Nephron (organoid): ENCODE data around the gene ITCH.

Source experiments
- H3K27ac Mint-ChIP-seq, 3 experiments: 2 replicates each; pipeline ENCODE4 v1.8.0; 2020; ENCODE audit warnings: mixed read lengths in 3 of 3, mild to moderate bottlenecking in 2 of 3, moderate library complexity in 1 of 3
- H3K27me3 Mint-ChIP-seq: 2 replicates; pipeline ENCODE4 v1.8.0; 2021; ENCODE audit warnings: low read depth, mild to moderate bottlenecking, moderate library complexity, mixed read lengths
- H3K36me3 Mint-ChIP-seq: 2 replicates; pipeline ENCODE4 v1.8.0; 2020; ENCODE audit warnings: low read depth, mixed read lengths
- H3K4me1 Mint-ChIP-seq: 2 replicates; pipeline ENCODE4 v1.8.0; 2020; ENCODE audit warnings: mixed read lengths
- H3K4me3 Mint-ChIP-seq, 3 experiments: 2 replicates each; pipeline ENCODE4 v1.8.0; 2020; ENCODE audit warnings: mild to moderate bottlenecking in 3 of 3, mixed read lengths in 3 of 3, moderate library complexity in 2 of 3
- H3K9me3 Mint-ChIP-seq: 2 replicates; pipeline ENCODE4 v1.8.0; 2020; ENCODE audit warnings: mixed read lengths
- CTCF ChIP-seq, 3 experiments: fragments of 200-600 bp; sonication (generic); IDR thresholded peaks; one replicate each; pipeline ENCODE4 v1.5.0; 2021; ENCODE audit warnings: antibody characterized with exemption in 3 of 3; ENCODE audit not compliant: unreplicated experiment in 3 of 3

Gene ITCH

GRCh38 chr20:34535301-34535840 is 172.3 kb downstream of the ITCH start:
- Mint-ChIP-seq H3K27ac (no peak overlapping the region), H3K36me3 (peaks cover 60% of the 10 kb centered on the region), H3K4me3 (no peak overlapping the region), H3K9me3 (no peaks in the 10 kb centered on the region), H3K4me1 (no peaks in the 10 kb centered on the region), H3K27me3 (no peaks in the 10 kb centered on the region)
- no peak for TF ChIP-seq CTCF (IDR thresholded peaks at IDR 0.05; ENCODE audit: unreplicated experiment in 3 of 3)

GRCh38 chr20:34535857-34536256 is 172.8 kb downstream of the ITCH start:
- H3K27me3 Mint-ChIP-seq = no peaks in the 10 kb centered on the region
- H3K9me3 Mint-ChIP-seq = no peaks in the 10 kb centered on the region
- H3K4me3 Mint-ChIP-seq = no peak overlapping the region
- no peaks in the 10 kb centered on the region for H3K4me1 Mint-ChIP-seq
- peaks cover 60% of the 10 kb centered on the region for H3K36me3 Mint-ChIP-seq
- no peak overlapping the region for H3K27ac Mint-ChIP-seq
- no peak for TF ChIP-seq CTCF (IDR thresholded peaks at IDR 0.05; ENCODE audit: unreplicated experiment in 3 of 3)

- H3K27me3 Mint-ChIP-seq = no peaks in the 10 kb centered on the region
- H3K36me3 Mint-ChIP-seq = peaks cover 61% of the 10 kb centered on the region
- no peak overlapping the region for H3K4me3 Mint-ChIP-seq
- peak in 2 of 3 experiments; percentile 17 to 26 for TF ChIP-seq CTCF (IDR thresholded peaks at IDR 0.05; ENCODE audit: unreplicated experiment in 3 of 3)
- no peaks in the 10 kb centered on the region for H3K9me3 Mint-ChIP-seq
- H3K27ac Mint-ChIP-seq = no peak overlapping the region
- H3K4me1 Mint-ChIP-seq = no peaks in the 10 kb centered on the region
These were observed 173.8 kb downstream of the ITCH start for GRCh38 chr20:34536798-34537394.

- Mint-ChIP-seq H3K4me1 (no peaks in the 10 kb centered on the region), H3K27ac (no peak overlapping the region), H3K9me3 (no peaks in the 10 kb centered on the region), H3K4me3 (no peak overlapping the region), H3K27me3 (no peaks in the 10 kb centered on the region), H3K36me3 (peaks cover 61% of the 10 kb centered on the region)
- TF ChIP-seq CTCF (IDR thresholded peaks at IDR 0.05; ENCODE audit: unreplicated experiment in 3 of 3) = no peak
These were observed 174.6 kb downstream of the ITCH start for GRCh38 chr20:34537651-34538050.

GRCh38 chr20:34538671-34539123 is 175.6 kb downstream of the ITCH start:
- peak; percentile 52 to 67 (median 64) for TF ChIP-seq CTCF (IDR thresholded peaks at IDR 0.05; ENCODE audit: unreplicated experiment in 3 of 3)

GRCh38 chr20:34539756-34540155 is 176.7 kb downstream of the ITCH start:
- peaks cover 17% of the 10 kb centered on the region for H3K4me1 Mint-ChIP-seq
- no peaks in the 10 kb centered on the region for H3K9me3 Mint-ChIP-seq
- peaks cover 56% of the 10 kb centered on the region for H3K36me3 Mint-ChIP-seq
- H3K27me3 Mint-ChIP-seq = no peaks in the 10 kb centered on the region
- H3K4me3 Mint-ChIP-seq = no peak overlapping the region
- TF ChIP-seq CTCF (IDR thresholded peaks at IDR 0.05; ENCODE audit: unreplicated experiment in 3 of 3) = no peak
- H3K27ac Mint-ChIP-seq = no peak overlapping the region

More at GRCh38 chr20:34538671-34539123, 175.6 kb downstream of the ITCH start:
- Mint-ChIP-seq H3K27me3 (no peaks in the 10 kb centered on the region), H3K36me3 (peaks cover 63% of the 10 kb centered on the region), H3K4me3 (no peak overlapping the region), H3K4me1 (peaks cover 6% of the 10 kb centered on the region), H3K27ac (no peak overlapping the region), H3K9me3 (no peaks in the 10 kb centered on the region)
